Measurements from ENCODE around the gene FAM20A.

Gene FAM20A

DNA sequence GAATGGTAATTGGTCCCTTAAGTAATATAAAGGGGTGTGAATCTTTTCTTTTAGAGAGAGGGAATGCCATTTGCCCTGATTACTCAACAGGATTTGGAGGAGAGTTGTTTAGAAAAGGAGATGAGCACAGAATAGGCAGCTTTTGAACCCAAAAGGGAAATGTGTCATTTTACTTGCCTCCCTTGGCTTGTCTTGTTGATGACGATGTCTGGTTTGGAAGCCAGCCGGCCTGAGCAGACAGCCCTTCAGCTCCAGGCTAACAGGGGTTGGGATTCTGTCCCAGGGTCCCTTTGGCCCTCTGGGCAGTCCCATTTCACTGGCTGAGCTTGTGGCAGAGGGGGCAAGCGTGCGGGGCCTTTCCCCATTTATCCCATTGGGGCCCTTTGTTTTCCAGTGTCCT, 111.2 kb downstream of the FAM20A start:
- no peak for DNase-seq

All from GDM1 (cell line).